Measurements from ENCODE around the gene SEMA3B.
A peak's percentile ranks its signal among the peaks of the same experiment; 100 is the strongest.
"Not testable (repeated sequence)": the region's sequence is repeated elsewhere in the genome, so short reads cannot be mapped to it uniquely, and the experiment has no call there.

SEMA3B gene

DNA sequence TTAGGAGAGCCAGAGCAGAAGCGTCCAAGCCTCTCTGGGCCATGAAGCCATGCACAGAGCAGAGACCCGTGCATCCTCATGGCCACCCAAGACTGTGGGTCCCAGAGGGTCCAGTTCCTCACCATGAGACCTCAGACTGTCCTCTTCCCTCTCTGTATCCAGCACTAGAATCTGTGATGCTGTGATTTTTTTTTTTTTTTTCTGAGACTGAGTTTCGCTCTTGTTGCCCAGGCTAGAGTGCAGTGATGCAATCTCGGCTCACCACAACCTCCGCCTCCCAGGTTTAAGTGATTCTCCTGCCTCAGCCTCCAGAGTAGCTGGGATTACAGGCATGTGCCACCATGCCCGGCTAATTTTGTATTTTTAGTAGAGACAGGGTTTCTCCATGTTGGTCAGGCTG, 24.1 kb upstream of the SEMA3B start:
- Mint-ChIP-seq H3K4me3 (peak overlapping the region; percentile 46), H3K27ac (peak overlapping the region; percentile 82), H3K4me1 (ENCODE audit: low read depth) (peaks cover 57% of the 10 kb centered on the region), H3K36me3 (ENCODE audit: low read depth) (peaks cover 22% of the 10 kb centered on the region)
- H3K27me3 Mint-ChIP-seq (ENCODE audit: low read depth); H3K9me3 Mint-ChIP-seq: not testable (repeated sequence)

DNA sequence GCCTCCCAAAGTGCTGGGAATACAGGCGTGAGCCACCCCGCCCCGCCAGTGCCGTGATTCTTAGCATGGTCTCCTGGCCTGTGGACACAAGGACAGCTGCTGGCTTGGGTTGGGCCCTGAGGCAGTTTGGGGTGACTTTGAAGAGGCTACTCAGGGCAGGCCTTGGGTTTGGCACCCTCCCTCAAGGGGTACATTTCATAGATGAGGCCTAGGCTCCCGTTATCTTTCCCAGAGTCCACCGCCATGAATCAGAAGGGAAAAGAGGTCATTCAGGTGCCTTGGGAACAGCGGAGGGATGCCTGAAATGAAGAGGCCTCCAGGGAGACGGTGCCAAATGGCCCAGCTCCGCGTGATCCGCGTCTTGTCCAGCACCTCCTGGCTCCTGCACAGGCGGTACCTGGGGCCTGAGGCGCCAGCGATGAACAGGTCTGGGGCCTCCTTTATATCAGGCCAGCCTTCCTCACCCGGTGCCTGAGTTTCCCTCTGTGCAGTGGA, 23.6 kb upstream of the SEMA3B start:
- peak overlapping the region; percentile 91 for H3K27ac Mint-ChIP-seq
- H3K4me3 Mint-ChIP-seq = peak overlapping the region; percentile 77
- peaks cover 54% of the 10 kb centered on the region for H3K4me1 Mint-ChIP-seq (ENCODE audit: low read depth)
- no peaks in the 10 kb centered on the region for H3K9me3 Mint-ChIP-seq
- no peaks in the 10 kb centered on the region for H3K27me3 Mint-ChIP-seq (ENCODE audit: low read depth)
- peaks cover 21% of the 10 kb centered on the region for H3K36me3 Mint-ChIP-seq (ENCODE audit: low read depth)

DNA sequence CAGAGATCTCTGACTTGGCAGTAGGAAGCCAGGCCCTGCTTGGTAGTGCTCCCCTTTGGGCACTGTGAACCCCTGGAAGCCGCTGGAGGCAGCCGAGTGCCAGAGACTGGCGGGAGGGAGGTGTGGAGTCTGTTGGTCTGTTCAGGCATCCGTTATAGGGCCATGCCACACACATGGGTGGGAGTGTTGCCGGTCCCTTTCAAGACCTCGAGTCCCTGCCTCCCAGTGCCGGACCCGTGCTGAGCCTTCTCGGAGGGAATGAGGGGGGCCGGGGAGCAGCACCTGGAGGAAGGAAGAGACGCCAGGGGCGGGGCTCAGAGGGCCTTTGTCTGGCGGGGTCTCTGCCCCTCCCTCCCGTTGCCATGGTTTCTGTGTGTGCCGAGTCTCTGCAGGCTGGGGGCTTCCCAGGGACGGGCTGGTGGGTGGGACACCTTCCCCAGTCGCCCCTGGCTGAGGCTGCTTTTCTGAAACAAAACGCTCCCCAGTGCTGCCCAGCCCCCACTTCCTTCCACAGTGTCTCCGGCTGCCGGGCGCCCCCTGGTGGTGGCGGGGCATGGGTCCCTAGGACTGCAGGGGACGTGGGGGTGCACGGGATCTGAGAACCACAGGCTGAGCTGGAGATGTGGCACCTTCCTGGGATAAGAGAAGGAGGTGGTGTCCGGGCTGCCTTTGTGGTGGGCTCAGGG, 23.0 kb upstream of the SEMA3B start:
- peak overlapping the region; percentile 91 for H3K27ac Mint-ChIP-seq
- H3K9me3 Mint-ChIP-seq = no peaks in the 10 kb centered on the region
- H3K4me3 Mint-ChIP-seq = peak overlapping the region; percentile 77
- H3K27me3 Mint-ChIP-seq (ENCODE audit: low read depth) = no peaks in the 10 kb centered on the region
- peaks cover 21% of the 10 kb centered on the region for H3K36me3 Mint-ChIP-seq (ENCODE audit: low read depth)
- peaks cover 53% of the 10 kb centered on the region for H3K4me1 Mint-ChIP-seq (ENCODE audit: low read depth)

GRCh38 chr3:50246517-50246954, 22.4 kb upstream of the SEMA3B start:
- H3K4me1 Mint-ChIP-seq (ENCODE audit: low read depth) = peaks cover 48% of the 10 kb centered on the region
- peak overlapping the region; percentile 77 for H3K4me3 Mint-ChIP-seq
- H3K27me3 Mint-ChIP-seq (ENCODE audit: low read depth) = no peaks in the 10 kb centered on the region
- H3K9me3 Mint-ChIP-seq = no peaks in the 10 kb centered on the region
- H3K36me3 Mint-ChIP-seq (ENCODE audit: low read depth) = peaks cover 23% of the 10 kb centered on the region
- peak overlapping the region; percentile 91 for H3K27ac Mint-ChIP-seq

GRCh38 chr3:50248387-50248786, 20.6 kb upstream of the SEMA3B start:
- no peaks in the 10 kb centered on the region for H3K27me3 Mint-ChIP-seq (ENCODE audit: low read depth)
- H3K9me3 Mint-ChIP-seq = no peaks in the 10 kb centered on the region
- H3K4me3 Mint-ChIP-seq = no peak overlapping the region
- peak overlapping the region; percentile 83 for H3K27ac Mint-ChIP-seq
- H3K4me1 Mint-ChIP-seq (ENCODE audit: low read depth) = peaks cover 38% of the 10 kb centered on the region
- H3K36me3 Mint-ChIP-seq (ENCODE audit: low read depth) = peaks cover 22% of the 10 kb centered on the region

- Mint-ChIP-seq H3K9me3 (no peaks in the 10 kb centered on the region), H3K4me3 (no peak overlapping the region), H3K36me3 (ENCODE audit: low read depth) (peaks cover 23% of the 10 kb centered on the region), H3K27ac (no peak overlapping the region), H3K4me1 (ENCODE audit: low read depth) (peaks cover 32% of the 10 kb centered on the region), H3K27me3 (ENCODE audit: low read depth) (no peaks in the 10 kb centered on the region)
Observed at GRCh38 chr3:50249457-50249856, 19.5 kb upstream of the SEMA3B start.

DNA sequence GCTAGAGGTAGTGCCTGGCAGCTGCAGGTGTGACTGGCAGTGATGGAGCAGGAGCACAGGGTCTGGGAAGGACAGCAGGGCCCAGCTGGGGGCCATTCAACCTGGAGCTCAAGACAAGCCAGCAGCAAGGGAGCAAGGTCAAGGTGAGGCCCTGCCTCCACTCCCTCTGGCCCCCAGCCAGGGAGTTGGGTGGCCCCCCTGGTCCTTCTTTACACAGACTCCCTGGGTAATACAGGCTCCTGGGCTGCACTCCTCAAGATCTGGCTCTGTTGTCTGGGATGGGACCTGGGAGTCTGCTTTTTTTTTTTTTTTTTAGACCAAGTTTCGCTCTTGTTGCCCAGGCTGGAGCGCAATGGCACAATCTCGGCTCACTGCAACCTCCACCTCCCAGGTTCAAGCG, 18.4 kb upstream of the SEMA3B start:
- no peaks in the 10 kb centered on the region for H3K27me3 Mint-ChIP-seq (ENCODE audit: low read depth)
- H3K4me3 Mint-ChIP-seq = no peak overlapping the region
- H3K9me3 Mint-ChIP-seq = no peaks in the 10 kb centered on the region
- no peak overlapping the region for H3K27ac Mint-ChIP-seq
- peaks cover 24% of the 10 kb centered on the region for H3K4me1 Mint-ChIP-seq (ENCODE audit: low read depth)
- peaks cover 23% of the 10 kb centered on the region for H3K36me3 Mint-ChIP-seq (ENCODE audit: low read depth)

GRCh38 chr3:50251220-50251619, 17.7 kb upstream of the SEMA3B start:
- Mint-ChIP-seq H3K36me3 (ENCODE audit: low read depth) (peaks cover 25% of the 10 kb centered on the region), H3K27ac (no peak overlapping the region), H3K4me3 (no peak overlapping the region), H3K9me3 (no peaks in the 10 kb centered on the region), H3K27me3 (ENCODE audit: low read depth) (no peaks in the 10 kb centered on the region), H3K4me1 (ENCODE audit: low read depth) (peaks cover 20% of the 10 kb centered on the region)

- Mint-ChIP-seq H3K27ac (no peak overlapping the region), H3K9me3 (no peaks in the 10 kb centered on the region), H3K27me3 (ENCODE audit: low read depth) (no peaks in the 10 kb centered on the region), H3K4me3 (no peak overlapping the region), H3K36me3 (ENCODE audit: low read depth) (peaks cover 37% of the 10 kb centered on the region), H3K4me1 (ENCODE audit: low read depth) (peaks cover 9% of the 10 kb centered on the region)
Observed at GRCh38 chr3:50254577-50255250, 14.2 kb upstream of the SEMA3B start.

DNA sequence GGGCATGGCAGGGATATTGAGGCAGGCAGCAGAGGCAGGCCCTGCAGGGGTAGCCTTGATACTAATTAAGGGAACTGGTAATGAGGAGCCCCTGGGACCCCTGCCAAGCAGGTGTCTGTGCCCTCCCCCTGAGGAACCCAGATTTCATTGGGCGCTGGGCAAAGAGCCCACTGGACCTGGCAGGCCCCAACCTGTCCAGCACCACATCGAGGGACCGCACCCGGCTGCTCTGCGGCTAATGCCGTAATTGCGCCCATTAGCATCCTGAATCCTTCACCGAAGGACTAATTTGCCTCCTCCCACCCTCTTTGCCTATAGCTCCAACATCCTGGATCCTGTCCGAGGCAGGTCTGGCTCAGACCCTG, 13.7 kb upstream of the SEMA3B start:
- Mint-ChIP-seq H3K27me3 (ENCODE audit: low read depth) (no peaks in the 10 kb centered on the region), H3K36me3 (ENCODE audit: low read depth) (peaks cover 36% of the 10 kb centered on the region), H3K9me3 (no peaks in the 10 kb centered on the region), H3K27ac (no peak overlapping the region), H3K4me3 (no peak overlapping the region), H3K4me1 (ENCODE audit: low read depth) (peaks cover 9% of the 10 kb centered on the region)

DNA sequence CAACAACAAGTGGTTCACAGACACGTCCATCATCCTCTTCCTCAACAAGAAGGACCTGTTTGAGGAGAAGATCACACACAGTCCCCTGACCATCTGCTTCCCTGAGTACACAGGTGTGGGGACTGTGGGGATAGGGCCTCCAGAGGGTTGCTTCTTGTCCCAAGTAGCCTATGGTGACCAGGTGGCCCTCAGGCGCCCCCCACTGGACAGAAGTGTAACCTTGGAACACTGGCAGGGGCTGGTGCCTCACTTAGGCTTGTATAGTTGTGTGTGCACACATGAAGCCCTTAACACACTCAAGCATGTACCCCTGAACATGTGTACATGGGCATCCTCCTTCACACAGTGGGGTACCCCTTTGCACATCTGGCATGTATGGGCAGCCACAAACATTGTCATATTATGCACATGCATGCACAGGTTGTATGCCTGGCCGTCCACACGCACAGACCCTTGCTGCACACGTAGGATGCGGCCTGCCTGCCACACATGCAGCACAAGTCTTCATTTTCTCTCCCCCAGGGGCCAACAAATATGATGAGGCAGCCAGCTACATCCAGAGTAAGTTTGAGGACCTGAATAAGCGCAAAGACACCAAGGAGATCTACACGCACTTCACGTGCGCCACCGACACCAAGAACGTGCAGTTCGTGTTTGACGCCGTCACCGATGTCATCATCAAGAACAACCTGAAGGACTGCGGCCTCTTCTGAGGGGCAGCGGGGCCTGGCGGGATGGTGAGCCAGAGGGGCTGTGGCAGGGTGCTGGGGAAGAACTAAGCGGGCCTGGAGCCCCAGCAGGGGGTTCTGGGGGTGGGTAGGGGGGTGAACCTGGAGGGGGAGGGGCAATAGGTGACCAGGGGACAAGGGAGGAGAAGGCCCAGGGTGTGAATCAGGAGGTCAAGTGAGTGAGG, 11.7 kb upstream of the SEMA3B start:
- Mint-ChIP-seq H3K36me3 (ENCODE audit: low read depth) (peaks cover 30% of the 10 kb centered on the region), H3K4me3 (no peak overlapping the region), H3K4me1 (ENCODE audit: low read depth) (peaks cover 8% of the 10 kb centered on the region), H3K27ac (no peak overlapping the region), H3K27me3 (ENCODE audit: low read depth) (no peaks in the 10 kb centered on the region), H3K9me3 (no peaks in the 10 kb centered on the region)

GRCh38 chr3:50258029-50258680, 10.8 kb upstream of the SEMA3B start:
- peak overlapping the region; percentile 24 for H3K27ac Mint-ChIP-seq
- H3K27me3 Mint-ChIP-seq (ENCODE audit: low read depth) = no peaks in the 10 kb centered on the region
- H3K4me3 Mint-ChIP-seq = no peak overlapping the region
- peaks cover 30% of the 10 kb centered on the region for H3K36me3 Mint-ChIP-seq (ENCODE audit: low read depth)
- peaks cover 8% of the 10 kb centered on the region for H3K4me1 Mint-ChIP-seq (ENCODE audit: low read depth)
- no peaks in the 10 kb centered on the region for H3K9me3 Mint-ChIP-seq

GRCh38 chr3:50258979-50259378, 10.0 kb upstream of the SEMA3B start:
- Mint-ChIP-seq H3K27me3 (ENCODE audit: low read depth) (no peaks in the 10 kb centered on the region), H3K27ac (no peak overlapping the region), H3K36me3 (ENCODE audit: low read depth) (peaks cover 23% of the 10 kb centered on the region), H3K4me1 (ENCODE audit: low read depth) (peaks cover 5% of the 10 kb centered on the region), H3K9me3 (no peaks in the 10 kb centered on the region), H3K4me3 (no peak overlapping the region)

DNA sequence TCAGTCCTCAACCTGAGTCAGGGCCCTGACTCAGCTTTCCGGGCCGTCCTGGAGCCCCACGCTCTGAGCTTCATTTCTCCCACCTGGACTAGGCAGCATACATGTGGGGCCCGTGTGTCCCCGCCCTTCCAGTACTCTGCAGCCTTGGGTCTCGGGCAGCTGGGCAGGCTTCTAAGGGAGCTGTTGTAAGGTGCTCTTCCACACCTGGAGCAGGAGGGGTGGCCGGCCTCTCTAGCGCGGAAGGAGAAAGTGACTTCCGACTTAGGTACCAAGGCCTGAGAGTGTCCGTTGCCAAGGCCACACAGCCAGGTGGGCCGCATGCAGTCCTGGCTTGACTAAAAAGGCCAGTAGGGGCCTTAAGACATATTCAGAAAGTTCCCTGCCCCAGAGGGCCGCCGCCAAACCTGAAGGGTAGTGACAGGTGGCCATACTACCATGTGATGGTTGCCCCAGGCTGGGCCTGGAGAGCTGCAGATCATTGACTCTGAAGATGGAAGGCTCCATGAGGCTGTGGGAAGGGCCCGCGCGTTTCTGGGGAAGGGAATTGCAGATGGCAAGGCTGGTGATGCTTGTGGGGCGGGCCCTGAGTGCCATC, 9.4 kb upstream of the SEMA3B start:
- Mint-ChIP-seq H3K9me3 (no peaks in the 10 kb centered on the region), H3K4me3 (peak overlapping the region; percentile 70), H3K36me3 (ENCODE audit: low read depth) (peaks cover 23% of the 10 kb centered on the region), H3K27ac (peak overlapping the region; percentile 72), H3K4me1 (ENCODE audit: low read depth) (peaks cover 5% of the 10 kb centered on the region), H3K27me3 (ENCODE audit: low read depth) (no peaks in the 10 kb centered on the region)
